NCI-H2227 treated with DMSO at 0.1 percent for 48 hours (cell line): Measurements from ENCODE around the gene ENDOD1.

Experiments used
- DNase-seq: peaks from one replicate; lab custom pipeline; 2025; lab: John Stamatoyannopoulos, UW

Gene ENDOD1

GRCh38 chr11:95144313-95145235, 54.9 kb downstream of the ENDOD1 start:
- DNase-seq: no peak

- no peak for DNase-seq
These were observed 55.9 kb downstream of the ENDOD1 start for GRCh38 chr11:95145430-95146060.

- DNase-seq: no peak
These were observed 57.8 kb downstream of the ENDOD1 start for GRCh38 chr11:95147364-95147905.

GRCh38 chr11:95148406-95148805, 58.8 kb downstream of the ENDOD1 start:
- no peak for DNase-seq

- DNase-seq: no peak
These were observed 59.3 kb downstream of the ENDOD1 start for GRCh38 chr11:95148938-95149337.

GRCh38 chr11:95149651-95150364, 60.2 kb downstream of the ENDOD1 start:
- no peak for DNase-seq

- peak; percentile 11 for DNase-seq
These were observed 61.5 kb downstream of the ENDOD1 start for GRCh38 chr11:95150956-95151684.

GRCh38 chr11:95152876-95153856, 63.5 kb downstream of the ENDOD1 start:
- no peak for DNase-seq

GRCh38 chr11:95153857-95154246, 64.2 kb downstream of the ENDOD1 start:
- DNase-seq: no peak

- peak; percentile 3 for DNase-seq
These were observed 64.9 kb downstream of the ENDOD1 start for GRCh38 chr11:95154514-95154913.

GRCh38 chr11:95155385-95155784, 65.7 kb downstream of the ENDOD1 start:
- no peak for DNase-seq

GRCh38 chr11:95156133-95156721, 66.6 kb downstream of the ENDOD1 start:
- no peak for DNase-seq

- no peak for DNase-seq
These were observed 67.4 kb downstream of the ENDOD1 start for GRCh38 chr11:95156916-95157541.

GRCh38 chr11:95157824-95158223, 68.2 kb downstream of the ENDOD1 start:
- DNase-seq: no peak

- DNase-seq: no peak
These were observed 71.6 kb downstream of the ENDOD1 start for GRCh38 chr11:95161248-95161647.

- no peak for DNase-seq
These were observed 73.5 kb downstream of the ENDOD1 start for GRCh38 chr11:95163106-95163505.

- DNase-seq: no peak
These were observed 76.0 kb downstream of the ENDOD1 start for GRCh38 chr11:95165638-95166037.

- DNase-seq: no peak
These were observed 77.1 kb downstream of the ENDOD1 start for GRCh38 chr11:95166781-95167180.

GRCh38 chr11:95170294-95170693, 80.6 kb downstream of the ENDOD1 start:
- no peak for DNase-seq
